Measurements from ENCODE around the gene IFITM2.
A peak's percentile ranks its signal among the peaks of the same experiment; 100 is the strongest.

The IFITM2 gene

GRCh38 chr11:304061-304506 lies 3.5 kb upstream of the IFITM2 start:
- DNase-seq, result no peak
- Histone ChIP-seq H4K91ac (ENCODE audit: low read depth, low read length) (peak overlapping the region; percentile 1), H3K14ac (ENCODE audit: low read length) (no peak overlapping the region), H3K4ac (ENCODE audit: low read depth, low read length) (no peak overlapping the region), H3K9me3 (ENCODE audit: insufficient read depth, low read depth, low read length) (no peaks in the 10 kb centered on the region), H2BK12ac (ENCODE audit: low read length) (peak overlapping the region; percentile 12), H3K36me3 (ENCODE audit: control insufficient read depth in 1 of 2, insufficient read depth in 2 of 2, low read length in 2 of 2) (no peaks in the 10 kb centered on the region), H3K23ac (ENCODE audit: low read length) (no peak overlapping the region), H3K79me1 (ENCODE audit: low read length) (peaks cover 7% of the 10 kb centered on the region), H2AK5ac (ENCODE audit: low read length) (no peak overlapping the region), H4K12ac (ENCODE audit: low read depth, low read length) (no peak overlapping the region), H4K8ac (ENCODE audit: low read depth, low read length) (no peak overlapping the region), H3K79me2 (ENCODE audit: control insufficient read depth, insufficient read depth, low read length, poor library complexity) (no peaks in the 10 kb centered on the region), H2BK5ac (ENCODE audit: low read depth, low read length, poor library complexity) (no peak overlapping the region), H3K18ac (ENCODE audit: low read length) (no peak overlapping the region), H3K4me3 (ENCODE audit: low read depth, low read length) (no peak overlapping the region), H3K4me1 (ENCODE audit: control insufficient read depth in 1 of 2, insufficient read depth in 2 of 2, low read length in 2 of 2) (peaks cover 12 to 17% of the 10 kb centered on the region in 2 experiments), H3K9ac (ENCODE audit: low read length) (no peak overlapping the region), H3K27ac (ENCODE audit: low read depth, low read length) (no peak overlapping the region), H3K4me2 (ENCODE audit: low read length) (no peak overlapping the region), H2AFZ (ENCODE audit: insufficient read depth, low read length, poor library complexity) (no peak overlapping the region), H2BK120ac (ENCODE audit: insufficient read depth, low read length, poor library complexity) (no peak overlapping the region), H3K27me3 (ENCODE audit: insufficient read depth, low read length) (no peaks in the 10 kb centered on the region)
- no CpG with 5 or more reads among the region's 52 CpGs for WGBS (ENCODE audit: extremely low coverage, insufficient coverage, insufficient read length)

DNA sequence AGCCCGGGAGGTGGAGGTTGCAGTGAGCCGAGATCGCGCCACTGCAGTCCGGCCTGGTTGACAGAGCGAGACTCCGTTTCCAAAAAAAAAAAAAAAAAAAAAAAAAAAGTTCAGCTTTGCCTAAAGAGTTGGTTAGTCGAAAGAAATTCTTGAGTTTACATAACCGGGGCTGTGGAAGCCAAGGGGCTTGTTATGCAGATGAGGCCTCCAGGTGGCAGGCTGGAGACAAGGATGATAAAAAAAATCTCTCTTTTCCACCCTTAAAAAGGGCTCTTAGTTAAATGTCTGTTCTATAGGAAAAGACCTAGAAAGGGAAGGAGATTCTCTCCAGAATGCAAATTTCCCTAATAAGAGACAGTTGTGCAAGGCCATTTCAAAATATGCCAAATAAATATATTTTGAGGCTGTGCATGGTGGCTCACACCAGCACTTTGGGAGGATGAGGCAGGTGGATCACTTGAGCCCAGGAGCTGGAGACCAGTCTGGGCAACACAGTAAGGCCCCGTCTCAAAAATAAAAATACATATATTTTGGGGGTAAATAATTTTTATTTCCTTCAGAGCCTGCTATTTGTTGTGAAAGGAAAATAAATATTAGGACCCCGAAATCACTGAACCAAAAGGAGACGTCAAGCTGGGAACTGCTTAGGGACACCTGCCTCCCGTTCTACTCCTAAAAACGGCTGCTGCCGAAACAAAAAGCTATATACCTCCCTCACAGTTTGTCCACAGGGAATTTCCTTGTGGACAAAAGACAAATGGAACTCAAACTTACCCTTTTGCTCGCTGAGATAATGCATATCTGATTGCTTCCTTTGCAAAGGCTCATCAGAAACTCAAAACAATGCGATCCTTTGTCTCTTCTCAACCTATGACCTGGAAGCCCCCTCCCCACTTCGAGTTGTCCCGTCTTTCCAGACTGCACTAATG lies 2.4 kb upstream of the IFITM2 start:
- Histone ChIP-seq H3K4ac (ENCODE audit: low read depth, low read length) (no peak overlapping the region), H3K14ac (ENCODE audit: low read length) (no peak overlapping the region), H4K8ac (ENCODE audit: low read depth, low read length) (no peak overlapping the region), H3K18ac (ENCODE audit: low read length) (no peak overlapping the region), H3K9ac (ENCODE audit: low read length) (no peak overlapping the region), H3K4me1 (ENCODE audit: control insufficient read depth in 1 of 2, insufficient read depth in 2 of 2, low read length in 2 of 2) (peaks cover 12 to 21% of the 10 kb centered on the region in 2 experiments), H3K4me3 (ENCODE audit: low read depth, low read length) (no peak overlapping the region), H3K79me1 (ENCODE audit: low read length) (peaks cover 7% of the 10 kb centered on the region), H3K27me3 (ENCODE audit: insufficient read depth, low read length) (no peaks in the 10 kb centered on the region), H2BK5ac (ENCODE audit: low read depth, low read length, poor library complexity) (no peak overlapping the region), H3K9me3 (ENCODE audit: insufficient read depth, low read depth, low read length) (no peaks in the 10 kb centered on the region), H2BK12ac (ENCODE audit: low read length) (no peak overlapping the region), H2AK5ac (ENCODE audit: low read length) (no peak overlapping the region), H3K79me2 (ENCODE audit: control insufficient read depth, insufficient read depth, low read length, poor library complexity) (no peaks in the 10 kb centered on the region), H4K91ac (ENCODE audit: low read depth, low read length) (no peak overlapping the region), H3K23ac (ENCODE audit: low read length) (no peak overlapping the region), H3K4me2 (ENCODE audit: low read length) (no peak overlapping the region), H2AFZ (ENCODE audit: insufficient read depth, low read length, poor library complexity) (no peak overlapping the region), H2BK120ac (ENCODE audit: insufficient read depth, low read length, poor library complexity) (no peak overlapping the region), H4K12ac (ENCODE audit: low read depth, low read length) (no peak overlapping the region), H3K36me3 (ENCODE audit: control insufficient read depth in 1 of 2, insufficient read depth in 2 of 2, low read length in 2 of 2) (no peaks in the 10 kb centered on the region), H3K27ac (ENCODE audit: low read depth, low read length) (no peak overlapping the region)
- no CpG with 5 or more reads among the region's 19 CpGs for WGBS (ENCODE audit: extremely low coverage, insufficient coverage, insufficient read length)
- DNase-seq, result peak; percentile 59 to 75

DNA sequence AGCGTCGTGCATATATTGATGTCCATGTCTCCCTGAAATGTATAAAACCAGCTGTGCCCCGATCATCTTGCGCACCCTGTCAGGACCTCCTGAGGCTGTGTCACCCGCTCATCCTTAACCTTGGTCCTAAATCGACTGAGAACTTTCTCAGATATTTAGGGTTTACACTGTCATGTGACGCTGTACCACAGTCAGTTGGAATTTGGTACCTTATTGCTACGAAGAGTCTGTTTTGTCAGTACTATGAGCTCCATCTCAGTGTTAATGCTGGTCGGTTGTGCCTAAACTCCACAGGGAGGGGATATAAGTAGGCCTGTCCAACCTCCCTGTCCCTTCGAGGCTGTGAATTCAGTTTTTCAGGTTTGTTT lies 1.8 kb upstream of the IFITM2 start:
- no peak overlapping the region for H3K27ac ChIP-seq (ENCODE audit: low read depth, low read length)
- no peak overlapping the region for H3K4ac ChIP-seq (ENCODE audit: low read depth, low read length)
- H2BK5ac ChIP-seq (ENCODE audit: low read depth, low read length, poor library complexity), result no peak overlapping the region
- no peak overlapping the region for H2BK12ac ChIP-seq (ENCODE audit: low read length)
- no peak overlapping the region for H3K23ac ChIP-seq (ENCODE audit: low read length)
- no peaks in the 10 kb centered on the region for H3K36me3 ChIP-seq (ENCODE audit: control insufficient read depth in 1 of 2, insufficient read depth in 2 of 2, low read length in 2 of 2)
- H2AFZ ChIP-seq (ENCODE audit: insufficient read depth, low read length, poor library complexity), result no peak overlapping the region
- H3K27me3 ChIP-seq (ENCODE audit: insufficient read depth, low read length), result no peaks in the 10 kb centered on the region
- H2BK120ac ChIP-seq (ENCODE audit: insufficient read depth, low read length, poor library complexity), result no peak overlapping the region
- no peak overlapping the region for H3K4me3 ChIP-seq (ENCODE audit: low read depth, low read length)
- H3K79me2 ChIP-seq (ENCODE audit: control insufficient read depth, insufficient read depth, low read length, poor library complexity), result no peaks in the 10 kb centered on the region
- no peak overlapping the region for H3K18ac ChIP-seq (ENCODE audit: low read length)
- WGBS (ENCODE audit: extremely low coverage, insufficient coverage, insufficient read length), result no CpG with 5 or more reads among the region's 10 CpGs
- H4K8ac ChIP-seq (ENCODE audit: low read depth, low read length), result no peak overlapping the region
- no peak overlapping the region for H3K9ac ChIP-seq (ENCODE audit: low read length)
- DNase-seq, result no peak
- H3K79me1 ChIP-seq (ENCODE audit: low read length), result peaks cover 7% of the 10 kb centered on the region
- no peak overlapping the region for H4K12ac ChIP-seq (ENCODE audit: low read depth, low read length)
- no peaks in the 10 kb centered on the region for H3K9me3 ChIP-seq (ENCODE audit: insufficient read depth, low read depth, low read length)
- H3K4me2 ChIP-seq (ENCODE audit: low read length), result no peak overlapping the region
- H3K14ac ChIP-seq (ENCODE audit: low read length), result no peak overlapping the region
- no peak overlapping the region for H4K91ac ChIP-seq (ENCODE audit: low read depth, low read length)
- peak overlapping the region; percentile 69 for H2AK5ac ChIP-seq (ENCODE audit: low read length)
- peaks cover 12 to 19% of the 10 kb centered on the region in 2 experiments for H3K4me1 ChIP-seq (ENCODE audit: control insufficient read depth in 1 of 2, insufficient read depth in 2 of 2, low read length in 2 of 2)

DNA sequence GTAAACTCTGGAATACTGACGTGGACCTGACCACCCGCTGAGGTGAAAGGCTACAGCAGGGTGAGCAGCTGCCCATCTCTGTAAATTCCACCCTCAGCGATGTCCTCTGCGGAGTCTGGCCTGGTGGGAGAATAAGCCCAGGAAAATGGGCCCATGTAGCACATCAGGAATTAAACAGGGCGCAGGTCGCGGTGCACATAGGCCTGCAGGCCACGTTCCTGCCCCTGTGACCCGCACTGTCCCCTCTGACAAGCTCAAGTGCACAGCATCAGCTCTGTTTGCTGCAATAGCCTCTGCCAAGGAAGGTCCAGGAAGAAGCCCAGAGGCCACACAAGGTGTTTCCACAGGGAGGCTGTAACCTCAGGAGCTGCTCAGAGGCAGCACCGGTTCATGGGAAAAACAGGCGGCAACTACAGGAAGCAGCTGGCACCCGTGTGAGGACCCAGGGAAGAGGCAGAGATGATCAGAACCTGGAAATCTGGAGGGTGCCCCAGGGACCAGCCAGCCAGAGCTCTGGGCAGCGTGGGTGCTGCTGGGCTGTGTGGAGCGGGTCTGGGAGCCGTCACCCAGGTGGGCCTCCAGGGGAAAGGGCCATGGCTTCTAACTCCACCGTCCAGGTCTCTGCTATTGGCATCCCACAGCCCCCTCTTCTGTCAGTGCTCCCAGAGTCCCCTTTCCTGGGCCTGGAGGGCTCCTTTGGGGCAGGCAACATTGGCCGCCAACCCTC lies 808 bp upstream of the IFITM2 start:
- peak overlapping the region; percentile 89 for H2BK12ac ChIP-seq (ENCODE audit: low read length)
- H3K23ac ChIP-seq (ENCODE audit: low read length), result no peak overlapping the region
- no peak overlapping the region for H3K4me3 ChIP-seq (ENCODE audit: low read depth, low read length)
- peak overlapping the region; percentile 55 for H4K91ac ChIP-seq (ENCODE audit: low read depth, low read length)
- H2AFZ ChIP-seq (ENCODE audit: insufficient read depth, low read length, poor library complexity), result peak overlapping the region; percentile 17
- H3K79me1 ChIP-seq (ENCODE audit: low read length), result peaks cover 7% of the 10 kb centered on the region
- H3K79me2 ChIP-seq (ENCODE audit: control insufficient read depth, insufficient read depth, low read length, poor library complexity), result no peaks in the 10 kb centered on the region
- H3K9ac ChIP-seq (ENCODE audit: low read length), result no peak overlapping the region
- peak overlapping the region; percentile 59 for H3K14ac ChIP-seq (ENCODE audit: low read length)
- no peaks in the 10 kb centered on the region for H3K36me3 ChIP-seq (ENCODE audit: control insufficient read depth in 1 of 2, insufficient read depth in 2 of 2, low read length in 2 of 2)
- no peaks in the 10 kb centered on the region for H3K9me3 ChIP-seq (ENCODE audit: insufficient read depth, low read depth, low read length)
- no CpG with 5 or more reads among the region's 17 CpGs for WGBS (ENCODE audit: extremely low coverage, insufficient coverage, insufficient read length)
- no peak overlapping the region for H3K27ac ChIP-seq (ENCODE audit: low read depth, low read length)
- no peaks in the 10 kb centered on the region for H3K27me3 ChIP-seq (ENCODE audit: insufficient read depth, low read length)
- no peak overlapping the region for H4K12ac ChIP-seq (ENCODE audit: low read depth, low read length)
- no peak for DNase-seq
- H2BK5ac ChIP-seq (ENCODE audit: low read depth, low read length, poor library complexity), result no peak overlapping the region
- peak overlapping the region; percentile 33 for H3K4ac ChIP-seq (ENCODE audit: low read depth, low read length)
- peak overlapping the region; percentile 38 for H2AK5ac ChIP-seq (ENCODE audit: low read length)
- no peak overlapping the region for H3K4me2 ChIP-seq (ENCODE audit: low read length)
- peaks cover 12 to 19% of the 10 kb centered on the region in 2 experiments for H3K4me1 ChIP-seq (ENCODE audit: control insufficient read depth in 1 of 2, insufficient read depth in 2 of 2, low read length in 2 of 2)
- peak overlapping the region; percentile 29 for H2BK120ac ChIP-seq (ENCODE audit: insufficient read depth, low read length, poor library complexity)
- peak overlapping the region; percentile 17 for H4K8ac ChIP-seq (ENCODE audit: low read depth, low read length)
- peak overlapping the region; percentile 29 for H3K18ac ChIP-seq (ENCODE audit: low read length)

All from trophoblast cell (in vitro differentiated cells and primary cell).